GM12891 (cell line): ENCODE results near the gene CPB2.

ENCODE experiments used
- POLR2A ChIP-seq: IDR thresholded peaks from 2 replicates; pipeline ENCODE4 v1.6.1; 2011; ENCODE audit warnings: low read depth, low read length, control low read depth
- TAF1 ChIP-seq: IDR thresholded peaks from 2 replicates; pipeline ENCODE4 v1.6.1; 2011; ENCODE audit warnings: low read depth, low read length, control low read depth

DNA sequence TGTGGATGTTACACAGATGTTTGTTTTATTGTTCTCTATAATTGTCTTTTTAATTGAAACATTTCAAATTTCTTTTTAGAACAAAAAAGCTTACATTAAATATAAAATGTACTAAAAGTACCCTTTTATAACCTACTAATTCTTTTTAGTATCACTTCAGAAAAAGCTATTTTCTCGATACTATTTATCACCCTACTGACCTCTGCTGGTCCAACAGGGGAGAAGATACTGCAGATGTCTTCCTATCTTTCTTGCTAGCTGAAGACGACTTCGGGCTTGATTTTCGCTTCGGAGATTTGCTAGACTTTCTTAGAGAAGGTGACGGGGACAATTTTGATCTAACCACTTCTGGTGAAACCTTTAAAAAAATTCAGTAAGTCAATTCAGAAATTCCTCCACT is 94.7 kb downstream of the CPB2 start:
- TF ChIP-seq POLR2A (no peak), TAF1 (no peak)
